HG03354 (cell line): Measurements from ENCODE around the gene RTP3.
"Not testable (repeated sequence)": the region's sequence is repeated elsewhere in the genome, so short reads cannot be mapped to it uniquely, and the experiment has no call there.

ENCODE experiments used
- ATAC-seq: cut with Tn5 transposase; IDR thresholded peaks from one replicate; pipeline ENCODE4 v1.9.1; 2021; ENCODE audit warnings: mild to moderate bottlenecking; ENCODE audit not compliant: unreplicated experiment, poor library complexity, severe bottlenecking

RTP3 gene

DNA sequence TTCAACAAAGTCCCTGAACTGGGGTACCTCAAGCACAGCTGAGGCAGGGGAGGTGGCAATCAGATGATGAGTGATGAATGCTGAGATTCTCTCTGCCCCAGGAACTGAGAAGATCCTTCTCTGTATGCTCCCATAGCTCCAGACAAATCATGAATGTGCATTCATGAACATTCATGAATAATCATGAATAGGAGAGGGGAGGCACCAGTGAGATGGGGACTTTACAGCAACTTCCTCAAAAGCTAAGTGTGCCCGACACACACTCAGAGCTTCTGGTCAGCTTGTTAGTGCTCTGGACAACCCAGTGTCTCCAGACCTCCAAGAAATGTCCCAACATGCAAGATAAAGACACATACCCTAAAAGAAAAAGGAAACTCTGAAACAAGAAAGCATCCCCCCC lies 44.1 kb downstream of the RTP3 start:
- no peak for ATAC-seq

DNA sequence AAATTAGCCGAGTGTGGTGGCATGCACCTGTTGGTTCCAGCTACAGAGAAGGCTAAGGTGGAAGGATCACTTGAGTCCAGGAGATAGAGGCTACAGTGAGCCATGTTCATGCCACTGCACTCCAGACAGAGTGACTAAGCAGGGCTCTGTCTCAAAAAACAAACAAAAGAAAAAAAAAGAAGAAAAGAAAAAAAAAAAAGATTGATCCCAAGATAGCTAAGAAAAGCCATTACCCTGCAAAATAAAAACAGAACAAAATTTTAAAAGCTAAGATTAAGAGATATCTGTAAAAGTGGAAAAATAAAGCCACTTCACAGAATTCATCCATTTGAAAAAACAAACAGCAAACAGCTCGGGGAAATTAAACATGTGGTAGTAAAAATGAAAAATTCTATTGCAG lies 44.6 kb downstream of the RTP3 start:
- ATAC-seq = no peak

DNA sequence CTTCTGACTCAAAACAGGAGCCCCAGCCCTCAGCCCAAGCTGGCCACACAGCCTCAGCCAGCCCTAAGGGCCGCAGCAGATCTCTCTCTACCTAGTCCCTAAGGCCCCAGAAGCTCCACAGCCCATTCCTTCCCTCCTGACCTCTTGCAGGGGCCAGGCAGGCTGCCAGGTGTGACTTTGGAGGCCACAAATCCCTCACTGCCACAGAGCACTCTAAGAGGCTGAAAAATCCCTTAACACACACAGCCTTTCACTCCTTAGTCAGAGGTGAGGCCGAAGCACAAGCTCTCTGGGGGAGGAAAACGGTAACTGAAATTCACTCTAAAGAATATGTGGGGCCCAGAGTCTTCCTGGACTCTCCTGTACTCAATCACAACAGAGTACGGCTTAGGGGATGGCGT lies 45.0 kb downstream of the RTP3 start:
- ATAC-seq = no peak

DNA sequence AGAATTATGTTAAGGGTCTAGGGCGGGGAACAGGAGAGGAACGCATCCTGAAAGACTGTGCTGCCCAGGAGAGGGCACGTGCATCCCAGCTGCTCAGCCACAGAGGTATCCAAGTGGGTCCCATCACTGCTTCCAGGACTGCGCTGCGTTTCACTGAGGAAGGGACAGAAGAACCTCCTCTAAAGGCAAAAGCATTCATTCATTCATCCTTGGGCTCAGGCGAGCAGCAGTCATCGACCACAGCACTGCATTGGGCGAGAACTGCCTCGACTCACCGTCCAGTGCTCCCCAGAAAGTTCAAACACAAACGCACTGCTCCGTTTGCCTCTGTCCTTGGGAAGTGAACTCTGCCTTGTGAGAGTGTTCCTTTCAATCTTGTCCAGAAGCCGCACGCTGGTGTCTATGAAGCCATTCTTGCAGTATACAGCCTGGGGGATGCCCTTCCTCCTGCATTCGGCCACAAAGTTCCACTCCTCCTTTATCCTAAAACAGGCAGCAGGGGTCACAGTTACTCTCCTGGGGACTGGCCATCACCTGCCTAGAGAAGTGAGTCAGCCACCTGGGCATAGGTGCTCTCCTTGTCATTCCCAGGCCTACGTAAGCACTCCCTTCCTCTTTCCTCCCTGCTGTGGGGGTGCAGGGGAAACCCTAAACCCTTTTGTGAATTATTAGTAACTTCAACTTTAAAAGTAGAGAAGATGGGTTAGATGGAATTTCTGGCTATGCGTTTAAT lies 47.2 kb downstream of the RTP3 start:
- no peak for ATAC-seq

DNA sequence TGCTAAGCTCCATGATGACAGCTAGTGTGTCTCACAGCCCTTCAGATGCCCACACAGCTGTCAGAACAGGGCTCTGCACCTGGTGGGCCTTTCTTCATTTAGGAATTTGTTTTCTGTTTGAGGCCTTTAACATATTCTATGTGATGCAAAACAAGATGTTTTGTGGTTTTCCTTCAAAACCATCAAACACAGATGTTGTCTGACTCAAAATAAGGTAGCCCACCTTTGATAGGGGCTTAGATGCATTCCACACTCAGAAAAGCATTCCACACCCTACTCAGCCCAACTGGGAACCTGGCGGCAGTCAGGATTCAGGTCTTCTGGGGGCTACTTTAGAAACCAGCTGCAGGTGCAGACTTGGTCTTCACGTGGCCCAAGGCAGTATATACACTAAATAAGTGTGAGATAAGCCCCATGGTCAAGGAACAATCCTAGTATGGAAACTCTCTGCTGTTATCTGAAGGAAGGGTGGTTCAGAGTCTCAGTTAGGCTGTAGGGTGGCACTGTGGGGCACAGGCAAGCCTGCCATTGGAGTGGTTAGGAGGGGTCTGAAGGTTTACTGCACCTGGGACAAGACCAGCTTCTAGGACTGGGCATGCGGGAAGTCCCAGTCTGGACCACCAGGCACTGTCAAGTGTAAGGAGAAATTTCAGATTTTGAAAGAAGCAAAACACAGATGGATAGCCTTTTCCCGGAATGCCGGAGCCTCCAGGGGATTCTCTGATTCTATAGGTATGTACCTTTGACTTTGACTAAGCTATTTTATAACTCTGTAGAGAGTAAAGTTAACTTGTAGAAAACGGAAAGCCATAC lies 48.2 kb downstream of the RTP3 start:
- ATAC-seq = no peak

DNA sequence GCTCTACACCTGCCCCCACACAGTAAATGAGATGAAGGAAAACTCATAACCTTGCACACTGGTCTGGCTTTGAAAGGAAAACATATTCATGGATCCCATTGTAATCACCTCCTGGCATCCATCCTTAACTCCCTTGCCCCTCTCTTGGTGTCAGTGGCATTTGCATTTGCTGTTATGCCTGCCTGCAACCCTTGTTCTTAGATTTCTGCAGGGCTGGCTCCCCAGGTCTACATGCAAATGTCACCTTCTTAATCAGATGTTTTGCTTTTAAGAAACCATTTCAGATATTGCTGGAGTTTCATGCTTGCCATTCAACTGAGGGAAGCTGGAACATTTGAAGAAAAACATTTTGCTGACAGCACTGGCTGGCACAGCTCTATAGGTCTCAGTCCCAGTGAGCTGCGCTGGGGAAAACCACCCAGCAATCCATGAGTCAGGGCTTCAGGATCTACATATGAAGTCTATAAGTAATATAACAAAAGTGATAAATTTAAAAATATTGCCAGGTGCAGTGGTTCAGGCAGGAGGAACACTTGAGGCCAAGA lies 49.2 kb downstream of the RTP3 start:
- no peak for ATAC-seq

DNA sequence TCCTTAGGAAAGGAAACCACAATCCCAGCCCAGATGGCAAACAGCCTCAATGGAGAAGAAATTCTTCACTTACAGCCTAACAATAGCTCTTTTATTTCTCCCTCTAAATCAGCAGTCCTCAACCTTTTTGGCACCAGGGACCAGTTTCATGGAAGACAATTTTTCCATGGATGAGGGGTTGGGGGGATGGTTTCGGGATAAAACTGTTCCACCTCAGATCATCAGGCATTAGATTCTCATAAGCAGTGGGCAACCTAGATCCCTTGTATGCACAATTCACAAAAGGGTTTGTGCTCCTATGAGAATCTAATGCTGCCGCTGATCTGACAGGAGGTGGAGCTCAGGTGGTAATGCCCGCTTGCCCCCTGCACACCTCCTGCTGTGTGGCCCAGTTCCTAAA lies 50.8 kb downstream of the RTP3 start:
- not testable (repeated sequence) for ATAC-seq

DNA sequence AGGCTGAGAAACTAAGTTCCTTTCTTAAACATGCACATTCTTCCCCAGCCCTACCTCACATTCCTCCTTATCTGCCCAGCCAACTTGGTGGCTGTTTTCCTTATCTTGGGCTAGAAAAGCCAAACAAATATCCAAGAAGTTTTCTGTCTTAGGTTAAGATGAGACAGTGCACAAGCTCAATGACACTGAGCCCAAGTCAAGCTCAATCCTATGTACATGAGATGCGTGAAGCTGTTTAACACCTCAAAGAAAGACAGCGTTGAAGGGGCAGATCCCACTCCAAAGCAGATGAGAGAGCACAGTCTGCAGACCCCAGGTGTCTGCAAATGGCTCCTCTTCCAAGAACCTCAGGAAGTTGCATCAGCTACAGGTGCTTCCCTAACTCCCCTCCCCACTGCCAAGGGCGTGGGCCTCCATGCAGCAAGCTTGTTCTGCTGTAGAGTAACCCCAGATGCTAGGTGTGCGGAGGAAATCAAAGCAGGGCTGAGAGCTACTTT lies 51.7 kb downstream of the RTP3 start:
- no peak for ATAC-seq

DNA sequence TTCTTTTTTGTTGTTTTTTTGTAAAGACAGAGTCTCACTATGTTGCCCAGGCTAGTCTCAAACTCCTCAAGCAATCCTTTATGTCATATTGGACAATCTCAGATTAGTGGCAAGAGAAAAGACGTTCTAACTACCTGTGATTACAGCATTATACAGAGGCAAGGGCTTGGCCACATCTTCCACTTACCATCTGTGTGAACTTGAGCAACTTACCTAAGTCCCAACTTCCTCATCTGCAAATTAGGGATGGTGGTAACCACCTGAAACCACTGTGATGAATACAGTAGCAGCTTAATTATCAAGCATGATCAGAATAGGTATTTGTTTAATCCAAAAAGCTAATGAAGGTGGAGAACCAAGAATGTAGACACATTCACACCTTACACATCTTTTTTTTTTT lies 52.2 kb downstream of the RTP3 start:
- no peak for ATAC-seq
